HG02870 (cell line): ENCODE measurements around the gene ASCC2.
"Not testable (repeated sequence)": the region's sequence is repeated elsewhere in the genome, so short reads cannot be mapped to it uniquely, and the experiment has no call there.

Experiments
- ATAC-seq: cut with Tn5 transposase; IDR thresholded peaks from one replicate; pipeline ENCODE4 v1.9.1; 2021; ENCODE audit warnings: mild to moderate bottlenecking, moderate library complexity; ENCODE audit not compliant: unreplicated experiment

The ASCC2 gene, protein sequence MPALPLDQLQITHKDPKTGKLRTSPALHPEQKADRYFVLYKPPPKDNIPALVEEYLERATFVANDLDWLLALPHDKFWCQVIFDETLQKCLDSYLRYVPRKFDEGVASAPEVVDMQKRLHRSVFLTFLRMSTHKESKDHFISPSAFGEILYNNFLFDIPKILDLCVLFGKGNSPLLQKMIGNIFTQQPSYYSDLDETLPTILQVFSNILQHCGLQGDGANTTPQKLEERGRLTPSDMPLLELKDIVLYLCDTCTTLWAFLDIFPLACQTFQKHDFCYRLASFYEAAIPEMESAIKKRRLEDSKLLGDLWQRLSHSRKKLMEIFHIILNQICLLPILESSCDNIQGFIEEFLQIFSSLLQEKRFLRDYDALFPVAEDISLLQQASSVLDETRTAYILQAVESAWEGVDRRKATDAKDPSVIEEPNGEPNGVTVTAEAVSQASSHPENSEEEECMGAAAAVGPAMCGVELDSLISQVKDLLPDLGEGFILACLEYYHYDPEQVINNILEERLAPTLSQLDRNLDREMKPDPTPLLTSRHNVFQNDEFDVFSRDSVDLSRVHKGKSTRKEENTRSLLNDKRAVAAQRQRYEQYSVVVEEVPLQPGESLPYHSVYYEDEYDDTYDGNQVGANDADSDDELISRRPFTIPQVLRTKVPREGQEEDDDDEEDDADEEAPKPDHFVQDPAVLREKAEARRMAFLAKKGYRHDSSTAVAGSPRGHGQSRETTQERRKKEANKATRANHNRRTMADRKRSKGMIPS

DNA sequence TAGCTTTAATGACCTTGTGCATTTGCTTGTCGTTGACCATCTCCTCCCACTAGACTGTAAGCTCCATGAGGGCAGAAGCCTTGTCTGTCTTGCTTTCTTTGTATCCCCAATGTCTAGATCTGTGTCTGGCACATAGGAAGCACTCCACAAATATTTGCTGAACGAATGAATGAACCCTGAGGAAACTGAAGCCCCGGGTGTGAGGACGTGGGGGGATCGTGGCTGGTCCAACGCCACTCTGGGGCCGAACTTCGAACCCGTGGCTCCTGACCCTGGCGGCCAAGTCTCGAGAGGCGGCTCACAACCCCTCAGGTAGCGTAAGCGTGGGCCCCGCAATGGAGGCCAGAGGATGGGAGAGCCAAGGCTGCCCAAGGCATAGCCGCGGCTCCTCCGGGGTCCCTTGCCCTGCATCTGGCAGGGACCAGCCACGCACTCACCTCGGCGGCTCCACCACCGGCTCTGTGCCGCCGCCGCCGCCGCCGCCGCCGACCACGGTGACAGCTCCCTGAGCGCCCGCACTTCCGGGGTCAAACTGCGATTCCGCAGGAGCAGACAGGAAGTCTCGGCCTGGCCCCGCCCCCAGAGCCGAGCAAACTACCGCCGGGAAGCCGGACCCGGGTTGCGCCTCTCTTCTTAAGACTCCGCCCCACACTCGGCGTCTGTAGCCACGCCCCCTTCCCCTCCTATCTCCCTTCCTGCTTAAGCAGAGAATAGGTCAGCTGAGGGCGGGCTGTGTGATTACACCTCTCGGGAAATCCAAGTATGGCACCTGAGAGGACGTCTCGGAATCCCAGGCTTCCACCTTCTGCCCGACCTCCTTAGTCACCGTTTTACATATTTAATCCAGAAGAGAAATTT lies at the start of gene ASCC2:
Gene ASCC2 (minus strand): TSS at position 534 of the 858 bp plus-strand sequence. CDS start 5,949 bp downstream, outside the sequence.
- ATAC-seq, result peak; percentile 94

DNA sequence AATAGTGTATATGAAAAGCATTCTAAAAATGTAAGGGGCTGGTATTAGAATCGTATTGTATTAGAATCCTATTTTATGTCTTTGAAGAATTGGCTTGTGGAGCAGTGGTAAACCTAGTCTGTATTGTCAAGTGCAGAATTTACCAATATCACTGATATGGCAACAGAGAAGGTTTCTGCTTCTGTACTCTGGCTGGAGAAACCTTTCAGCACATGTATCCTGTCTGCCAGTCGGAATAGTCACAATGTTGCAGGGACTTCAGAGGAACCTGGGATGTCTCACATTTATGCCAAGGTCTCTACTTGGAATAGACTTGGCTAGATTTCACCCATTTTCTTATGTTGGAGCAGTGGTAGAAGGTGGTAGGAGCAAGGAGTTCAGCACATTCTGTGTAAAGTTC lies 49.3 kb upstream of the ASCC2 start:
- no peak for ATAC-seq

DNA sequence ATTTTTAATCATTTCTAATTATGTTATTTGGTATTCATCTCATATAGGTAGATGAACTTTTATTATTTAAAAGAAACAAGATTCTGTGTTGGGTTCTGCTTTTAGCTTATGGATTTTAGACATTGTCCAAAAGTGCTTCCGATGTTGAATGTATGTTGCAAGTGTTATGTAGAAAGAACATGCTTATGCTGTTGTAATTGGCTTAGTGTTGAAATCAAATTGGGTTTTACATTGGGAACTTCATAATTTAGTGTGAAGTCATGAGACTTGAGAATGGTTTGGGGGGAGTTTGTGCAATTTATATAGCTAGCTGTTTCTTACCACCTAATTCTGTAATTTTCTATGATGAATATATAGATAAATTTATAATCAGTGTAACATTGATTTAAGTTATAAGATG lies 48.5 kb upstream of the ASCC2 start:
- ATAC-seq, result no peak

DNA sequence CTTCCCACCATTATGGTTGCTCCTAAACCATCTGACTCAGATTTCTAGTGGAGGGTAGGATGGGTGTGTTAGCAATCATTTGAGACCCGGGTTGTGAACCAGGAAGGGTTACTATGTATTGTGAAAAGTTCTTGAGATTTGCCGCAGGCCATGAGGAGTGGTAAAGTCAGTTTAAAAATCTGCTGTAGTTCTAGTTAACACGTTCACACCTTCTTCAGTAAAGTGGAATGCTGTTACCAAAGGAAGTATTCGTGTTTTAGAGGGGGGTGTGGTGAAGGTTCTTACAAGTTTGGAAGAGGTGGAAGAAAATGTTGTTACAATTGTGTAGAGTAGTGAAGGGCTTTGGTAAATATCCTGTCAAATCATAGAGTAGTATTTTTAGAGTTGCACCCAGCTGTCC lies 47.5 kb upstream of the ASCC2 start:
- ATAC-seq, result no peak

DNA sequence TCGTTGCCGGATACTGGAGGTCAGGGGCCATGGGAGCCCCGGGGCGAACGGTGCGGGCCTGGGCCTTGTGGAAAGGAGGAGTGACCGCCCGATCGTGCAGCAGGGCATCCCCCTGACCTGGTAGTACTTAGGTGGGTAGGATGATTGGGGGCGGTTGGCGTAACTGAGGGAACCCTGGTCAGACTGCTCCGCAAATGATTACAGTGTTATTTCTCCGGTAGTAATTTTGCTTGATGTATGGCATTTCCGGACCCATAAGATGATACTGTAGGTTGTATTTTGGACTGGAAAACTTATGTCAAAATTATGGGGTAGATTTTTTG lies 45.7 kb upstream of the ASCC2 start:
- ATAC-seq, result no peak

DNA sequence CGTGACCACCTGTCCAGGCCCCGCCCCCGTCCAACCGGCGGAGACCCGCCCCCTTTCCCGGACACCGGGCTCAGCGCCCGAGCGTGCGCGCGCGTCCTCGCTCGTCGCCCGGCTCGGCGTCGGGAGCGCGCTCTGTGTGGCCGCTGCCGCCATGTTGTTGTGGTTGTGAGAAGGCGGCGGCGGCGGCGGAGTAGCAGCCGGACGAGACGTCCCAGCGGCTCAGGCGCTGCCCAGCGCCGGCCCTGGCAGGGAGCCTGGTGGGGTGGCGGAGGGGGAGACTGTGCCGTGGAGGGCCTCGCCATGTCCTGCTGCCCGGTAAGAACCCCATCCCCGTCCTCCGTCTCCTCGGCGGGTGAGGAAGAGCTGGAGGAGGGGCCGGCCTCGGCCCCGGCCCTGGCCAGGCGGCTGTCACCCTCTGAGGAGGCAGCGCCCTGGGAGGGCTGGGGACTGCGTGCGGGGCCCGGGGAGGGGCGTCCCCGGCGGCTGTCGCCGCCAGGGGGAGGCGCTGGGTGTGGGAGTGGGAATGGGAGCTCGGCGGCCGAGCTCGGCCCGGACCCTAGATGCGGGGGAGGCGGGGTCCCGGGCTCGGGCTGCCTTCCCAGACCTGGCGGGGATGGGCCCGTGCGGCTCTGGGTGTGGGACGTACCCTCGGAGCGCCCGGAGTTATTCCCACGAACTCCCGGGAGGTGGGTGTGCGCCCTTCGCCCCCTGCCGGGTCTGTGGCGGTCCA lies 45.1 kb upstream of the ASCC2 start, which contains the start of gene MTMR3:
Gene MTMR3 (plus strand): TSS at position 130 of the 730 bp plus-strand sequence. CDS start 87,886 bp downstream, outside the sequence.
- ATAC-seq, result peak; percentile 60

DNA sequence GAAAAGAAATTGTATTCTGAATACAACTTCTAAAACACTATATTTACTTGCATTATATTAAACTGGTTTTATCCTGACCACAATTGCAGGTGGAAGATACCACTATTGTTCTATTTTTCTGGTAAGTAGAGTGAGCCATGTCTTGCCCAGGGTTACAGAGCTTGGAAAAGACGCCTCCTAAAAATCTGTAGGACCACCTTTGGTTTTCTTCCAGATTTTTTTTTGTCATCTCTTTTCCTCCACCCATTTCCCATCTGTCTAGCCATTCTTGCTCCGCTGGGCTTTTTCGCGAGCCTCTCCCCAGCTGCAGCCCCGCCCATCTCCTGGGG lies 44.6 kb upstream of the ASCC2 start:
- no peak for ATAC-seq

DNA sequence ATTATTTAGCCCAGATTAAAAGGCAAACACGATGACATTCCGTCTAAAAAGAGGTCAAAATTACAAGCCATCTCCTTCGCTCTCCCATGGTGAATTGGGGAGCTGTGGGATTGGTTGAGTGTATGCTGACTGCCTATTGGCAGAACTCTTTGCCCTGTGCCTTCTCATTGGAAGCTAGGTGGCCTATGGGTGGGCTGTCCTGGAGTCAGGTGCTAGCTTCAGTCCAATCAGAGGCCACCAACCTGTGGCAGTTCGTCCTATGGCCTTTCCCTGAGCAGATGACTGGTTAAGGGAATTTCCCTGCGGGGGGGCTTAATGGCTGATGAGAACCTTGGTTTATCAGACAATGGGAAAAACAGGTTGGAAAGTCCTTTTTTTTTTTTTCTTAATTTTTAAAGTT lies 41.7 kb upstream of the ASCC2 start:
- no peak for ATAC-seq

DNA sequence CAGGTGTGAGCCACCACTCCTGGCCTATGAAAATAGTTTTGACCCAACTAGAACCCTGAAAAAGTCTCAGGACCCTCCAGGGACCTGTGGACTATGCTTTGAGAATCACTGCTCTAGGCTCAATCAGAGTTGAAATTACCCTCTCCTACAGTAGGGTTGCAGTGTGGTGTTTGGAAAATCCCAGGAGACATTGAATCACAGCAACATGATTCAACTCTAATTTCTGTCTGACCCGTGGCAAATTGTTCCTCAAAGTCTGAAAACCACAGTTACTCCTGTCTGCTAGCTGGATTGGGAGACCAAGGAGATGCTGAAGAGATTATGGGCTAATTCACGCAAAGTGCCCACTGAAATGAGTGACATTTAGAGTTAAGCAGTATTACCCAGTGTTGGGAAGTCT lies 39.5 kb upstream of the ASCC2 start:
- ATAC-seq, result no peak

DNA sequence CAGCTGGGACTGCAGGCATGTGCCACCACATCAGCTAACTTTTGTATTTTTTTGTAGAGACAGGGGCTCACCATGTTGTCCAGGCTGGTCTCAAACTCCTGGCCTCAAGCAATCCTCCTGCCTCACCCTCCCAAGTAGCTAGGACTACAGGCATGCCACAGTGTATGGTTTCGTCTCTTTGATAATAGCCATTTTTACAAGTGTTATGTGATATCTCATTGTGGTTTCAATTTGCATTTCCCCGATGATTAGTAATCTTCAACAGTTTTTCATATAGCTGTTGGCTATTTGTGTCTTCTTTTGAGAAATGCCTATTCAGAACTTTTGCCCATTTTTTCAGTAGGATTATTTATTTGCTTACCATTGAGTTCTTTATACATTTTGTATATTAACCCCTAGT lies 35.9 kb upstream of the ASCC2 start:
- ATAC-seq, result no peak

DNA sequence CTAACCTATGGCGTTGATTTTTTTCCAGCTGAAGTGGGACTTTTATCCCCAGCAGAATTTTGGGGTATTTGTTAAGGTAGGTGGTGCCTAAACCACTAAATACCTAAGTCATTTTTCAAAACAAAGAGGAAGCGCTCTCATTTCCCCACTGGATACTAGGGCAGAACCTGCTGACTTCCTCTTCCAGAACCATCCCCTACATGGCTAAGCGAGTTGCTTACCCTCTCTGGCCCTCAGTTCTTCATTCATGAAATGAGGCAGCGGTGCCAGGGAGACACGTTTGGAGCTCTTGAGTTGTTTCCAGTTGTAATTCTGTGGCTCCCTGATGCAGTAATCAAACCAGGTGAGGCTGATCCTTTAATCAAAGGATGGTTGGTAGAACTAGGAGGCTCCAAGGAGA lies 34.9 kb upstream of the ASCC2 start:
- no peak for ATAC-seq

DNA sequence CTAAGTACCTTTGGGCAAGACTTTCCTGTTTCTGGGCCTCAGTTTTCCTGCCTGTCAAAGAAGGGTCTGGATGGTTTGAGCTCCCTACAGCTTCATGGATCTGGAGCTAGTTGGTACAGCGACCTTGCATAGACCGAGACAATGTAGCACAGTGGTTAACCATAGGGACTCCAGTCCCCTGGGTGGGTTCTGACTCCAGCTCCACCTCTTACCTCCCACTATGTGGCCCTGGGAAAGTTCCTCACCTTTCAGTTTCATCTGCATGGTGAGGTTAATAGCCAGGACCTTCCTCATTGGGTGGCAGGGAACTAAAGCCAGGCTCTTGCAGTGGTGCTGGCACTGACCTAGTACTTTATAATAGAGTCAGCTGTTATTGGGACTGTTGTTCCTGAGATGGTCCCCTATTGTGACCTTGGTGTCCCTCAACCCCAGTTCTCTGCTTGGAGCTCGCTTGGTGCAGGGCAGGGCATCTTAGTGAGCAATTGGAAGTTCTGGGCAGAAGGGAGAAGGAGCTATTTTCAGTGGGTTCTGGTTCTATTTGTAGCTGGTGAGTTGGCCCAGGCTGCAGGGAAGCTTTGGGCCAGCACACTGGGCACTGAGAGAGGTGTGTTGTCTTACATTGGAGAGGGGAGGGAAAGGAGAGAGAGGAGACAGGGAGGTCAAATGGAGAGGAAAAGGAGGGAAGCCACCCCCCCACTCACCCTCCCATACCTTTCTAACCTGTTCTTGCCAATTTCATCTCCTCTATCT lies 34.2 kb upstream of the ASCC2 start:
- no peak for ATAC-seq

DNA sequence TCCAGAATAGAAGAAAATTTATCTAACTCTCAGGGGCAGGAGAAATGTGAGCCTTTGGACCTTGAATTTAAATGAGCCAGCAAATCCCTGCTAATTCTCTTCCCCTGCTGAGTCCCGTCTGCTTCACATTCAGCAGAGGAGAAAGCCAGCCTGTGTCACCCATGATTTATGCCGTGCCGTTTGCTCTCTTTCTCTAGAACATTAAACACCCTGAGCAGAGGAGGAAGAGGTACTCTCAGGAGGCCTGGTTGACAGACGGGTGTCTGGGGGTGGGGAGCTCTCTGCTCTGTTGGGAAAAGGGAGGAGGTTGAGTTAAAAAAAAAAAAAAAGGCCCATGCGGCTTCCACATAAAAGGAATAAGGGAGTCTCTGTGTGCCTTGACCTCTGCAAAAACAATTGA lies 33.6 kb upstream of the ASCC2 start:
- no peak for ATAC-seq

DNA sequence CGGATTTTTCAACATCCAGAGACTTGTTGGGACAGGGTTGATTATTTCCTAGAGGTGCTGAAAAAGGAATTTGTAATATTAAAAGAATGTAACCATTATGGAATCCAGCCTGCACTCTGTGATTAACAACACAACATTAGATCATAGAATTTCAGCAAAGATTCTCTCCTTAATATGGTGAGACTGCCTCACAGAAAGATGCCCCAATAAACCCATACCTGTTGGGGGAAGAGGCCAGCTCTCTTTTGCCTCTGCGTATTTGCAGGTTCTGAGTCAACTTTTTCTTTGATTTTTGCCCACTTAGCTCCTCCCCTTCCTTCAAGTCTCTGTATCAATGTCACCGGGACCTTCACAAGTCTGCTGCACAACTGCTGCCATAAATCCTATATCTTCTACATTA lies 32.5 kb upstream of the ASCC2 start:
- ATAC-seq, result no peak

DNA sequence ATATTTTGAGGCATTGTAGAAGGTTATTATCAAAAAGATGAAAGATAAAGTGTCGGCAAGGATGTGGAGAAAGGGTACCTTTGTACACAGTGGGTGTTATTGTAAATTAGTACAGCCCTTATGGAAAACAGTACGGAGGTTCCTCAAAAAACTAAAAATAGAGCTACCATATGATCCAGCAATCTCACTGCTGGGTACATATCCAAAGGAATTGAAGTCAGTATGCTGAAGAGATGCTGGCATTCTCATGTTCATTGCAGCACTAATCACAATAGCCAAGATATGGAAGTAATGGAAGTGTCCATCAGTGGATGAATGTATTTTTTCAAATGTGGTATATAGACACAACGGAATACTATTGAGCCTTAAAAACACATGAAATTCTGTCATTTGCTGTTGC lies 29.8 kb upstream of the ASCC2 start:
- ATAC-seq, result no peak

DNA sequence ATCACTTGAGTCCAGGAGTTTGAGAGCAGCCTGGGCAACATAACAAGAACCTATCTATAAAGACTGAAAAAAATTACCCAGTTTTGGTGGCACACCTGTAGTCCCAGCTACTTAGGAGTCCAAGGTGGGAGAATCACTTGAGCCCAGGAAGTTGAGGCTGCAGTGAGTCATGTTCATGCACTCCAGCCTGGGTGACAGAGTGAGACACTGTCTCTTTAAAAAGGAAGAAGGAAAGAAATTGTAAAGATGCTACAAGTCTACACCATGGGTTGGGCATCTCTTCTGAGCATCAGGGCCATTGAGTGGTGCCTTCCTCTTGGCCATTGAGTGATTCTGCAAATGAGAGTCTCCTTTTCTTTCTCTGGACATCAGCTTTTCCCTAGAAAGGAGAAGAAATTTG lies 29.2 kb upstream of the ASCC2 start:
- ATAC-seq, result no peak

DNA sequence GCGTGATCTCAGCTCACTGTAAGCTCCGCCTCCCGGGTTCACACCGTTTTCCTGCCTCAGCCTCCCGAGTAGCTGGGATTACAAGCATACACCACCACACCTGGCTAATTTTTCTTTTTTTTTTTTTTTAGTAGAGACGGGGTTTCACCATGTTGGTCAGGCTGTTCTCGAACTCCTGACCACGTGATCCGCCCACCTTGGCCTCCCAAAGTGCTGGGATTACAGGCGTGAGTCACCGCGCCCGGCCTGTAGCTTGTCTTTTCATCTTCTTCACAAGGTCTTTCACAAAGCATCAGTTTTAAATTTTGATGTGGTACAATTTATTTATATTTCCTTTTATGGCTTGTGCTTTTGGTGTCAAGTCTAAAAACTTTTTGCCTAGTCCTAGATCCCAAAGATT lies 27.5 kb upstream of the ASCC2 start:
- ATAC-seq, result not testable (repeated sequence)

DNA sequence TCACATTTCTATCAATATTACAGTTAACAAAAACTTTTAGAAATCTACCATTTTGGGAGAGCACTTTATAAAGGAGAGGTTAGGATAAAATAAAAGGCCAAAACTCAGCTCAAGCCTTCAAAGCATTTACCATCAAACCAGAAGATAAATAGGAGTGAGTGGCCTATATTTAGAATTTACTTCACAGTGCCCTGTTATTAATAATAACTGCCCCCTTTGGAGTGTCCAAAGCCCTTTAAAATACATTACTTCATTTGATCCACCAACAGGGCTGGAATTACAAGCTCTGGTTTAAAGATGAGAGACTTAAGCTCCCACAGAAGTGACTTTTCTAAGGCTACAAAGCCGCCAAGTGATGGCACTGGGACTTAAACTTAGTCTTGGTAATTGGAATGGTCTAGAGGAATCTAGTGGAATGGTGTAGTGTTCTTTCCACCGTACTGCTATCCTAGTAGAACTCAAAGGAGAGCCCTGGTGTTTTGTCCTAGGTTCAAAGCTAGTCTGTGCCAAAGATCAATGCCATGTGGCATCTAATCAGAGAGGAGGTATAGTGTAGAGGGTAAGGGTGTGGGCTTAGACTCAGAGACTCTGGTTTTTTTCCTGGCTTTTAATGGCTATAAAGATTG lies 23.7 kb upstream of the ASCC2 start:
- ATAC-seq, result no peak

DNA sequence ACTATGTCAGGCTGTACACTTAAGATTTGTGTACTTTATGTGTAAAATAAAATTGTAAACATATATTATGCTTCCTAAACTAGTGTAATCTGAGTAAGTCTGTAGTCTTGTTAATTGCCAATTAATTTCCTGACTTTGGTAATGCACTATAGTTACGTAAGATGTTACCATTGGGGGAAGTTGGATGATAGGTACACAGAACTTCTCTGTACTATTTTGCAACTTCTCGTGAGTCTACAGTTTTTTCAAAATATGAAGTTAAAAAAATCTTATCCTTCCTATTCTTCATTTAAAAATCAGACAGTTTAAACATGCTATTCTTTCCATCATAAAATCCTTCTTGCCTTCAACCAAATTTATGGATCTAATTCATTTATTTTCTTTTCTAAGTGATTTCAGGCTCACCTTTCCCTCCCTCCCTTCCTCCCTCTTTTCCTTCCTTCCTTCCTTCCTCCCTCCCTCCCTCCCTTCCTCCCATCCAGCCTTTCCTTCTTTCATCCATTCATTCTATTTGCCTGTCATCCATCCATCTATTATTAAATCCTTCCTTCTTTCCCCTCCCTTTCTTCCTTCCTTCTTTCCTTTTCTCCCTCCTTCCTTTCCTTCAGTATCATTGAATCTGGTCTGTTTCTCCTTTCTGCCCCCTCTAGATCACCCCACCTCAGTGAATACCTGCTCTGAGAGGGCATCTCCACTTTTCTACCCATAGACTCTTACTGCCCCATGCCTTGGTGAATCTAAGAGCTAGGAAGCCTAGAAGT lies 22.1 kb upstream of the ASCC2 start:
- no peak for ATAC-seq
